ENCODE results near the gene SHH.
"Not testable (repeated sequence)": the region's sequence is repeated elsewhere in the genome, so short reads cannot be mapped to it uniquely, and the experiment has no call there.

Gene SHH

DNA sequence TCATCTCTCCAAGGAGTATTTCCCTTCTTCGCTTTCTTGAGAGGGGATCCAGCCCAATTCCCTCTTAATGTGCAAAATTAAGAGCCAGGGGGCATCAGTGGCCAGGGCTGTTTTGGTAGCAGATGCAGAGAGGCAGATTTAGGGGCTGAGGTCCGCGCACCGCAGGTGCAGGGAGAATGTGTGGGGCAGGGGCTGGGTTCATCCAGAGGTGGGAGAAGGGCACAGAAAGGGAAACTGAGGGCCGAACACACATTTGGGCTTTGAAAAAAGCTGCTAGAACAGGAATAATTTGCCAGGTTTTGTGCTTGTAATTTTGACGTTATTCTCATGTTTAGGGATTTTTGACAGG, 6.5 kb upstream of the SHH start:
- H3K36me3 Mint-ChIP-seq (ENCODE audit: low read depth) = no peaks in the 10 kb centered on the region
- H3K9me3 Mint-ChIP-seq = no peaks in the 10 kb centered on the region
- peaks cover 4% of the 10 kb centered on the region for H3K4me1 Mint-ChIP-seq (ENCODE audit: low read depth)
- peaks cover 17% of the 10 kb centered on the region for H3K27me3 Mint-ChIP-seq (ENCODE audit: low read depth)
- no peak overlapping the region for H3K4me3 Mint-ChIP-seq
- no peak overlapping the region for H3K27ac Mint-ChIP-seq

DNA sequence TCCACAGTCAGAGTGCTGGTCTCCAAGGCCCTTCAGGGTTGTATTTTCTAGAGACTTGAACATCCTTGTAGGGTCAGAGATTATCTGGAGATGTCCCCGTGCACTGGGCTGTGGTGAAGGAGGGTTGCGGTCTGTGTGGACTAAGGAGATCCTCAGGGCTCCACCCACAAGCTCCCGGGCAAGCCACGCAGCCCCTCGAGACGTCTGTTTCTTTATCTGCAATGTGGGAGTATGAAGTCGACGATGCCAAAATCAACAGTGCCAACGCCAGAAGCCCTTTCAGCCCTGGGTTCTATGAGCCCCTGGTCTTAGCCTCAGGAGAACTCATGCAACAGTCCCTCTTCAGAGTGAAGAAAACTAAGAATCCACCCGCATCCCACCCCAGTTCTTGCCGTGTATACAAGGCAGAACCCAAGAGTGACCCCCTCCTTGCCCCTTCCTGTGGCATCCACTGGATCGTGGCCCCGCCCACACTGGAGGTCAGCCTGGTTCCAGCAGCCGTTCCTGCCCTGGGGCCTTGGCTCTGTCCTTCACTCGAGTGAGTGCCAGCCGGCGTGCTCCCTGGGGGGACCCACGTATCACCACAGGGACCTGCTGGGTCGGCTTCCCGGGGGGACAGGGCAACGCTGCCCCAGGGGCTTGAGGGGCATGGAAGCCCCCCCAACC, 6.0 kb upstream of the SHH start:
- peaks cover 22% of the 10 kb centered on the region for H3K27me3 Mint-ChIP-seq (ENCODE audit: low read depth)
- no peaks in the 10 kb centered on the region for H3K9me3 Mint-ChIP-seq
- no peak overlapping the region for H3K27ac Mint-ChIP-seq
- no peaks in the 10 kb centered on the region for H3K36me3 Mint-ChIP-seq (ENCODE audit: low read depth)
- no peak overlapping the region for H3K4me3 Mint-ChIP-seq
- peaks cover 4% of the 10 kb centered on the region for H3K4me1 Mint-ChIP-seq (ENCODE audit: low read depth)

DNA sequence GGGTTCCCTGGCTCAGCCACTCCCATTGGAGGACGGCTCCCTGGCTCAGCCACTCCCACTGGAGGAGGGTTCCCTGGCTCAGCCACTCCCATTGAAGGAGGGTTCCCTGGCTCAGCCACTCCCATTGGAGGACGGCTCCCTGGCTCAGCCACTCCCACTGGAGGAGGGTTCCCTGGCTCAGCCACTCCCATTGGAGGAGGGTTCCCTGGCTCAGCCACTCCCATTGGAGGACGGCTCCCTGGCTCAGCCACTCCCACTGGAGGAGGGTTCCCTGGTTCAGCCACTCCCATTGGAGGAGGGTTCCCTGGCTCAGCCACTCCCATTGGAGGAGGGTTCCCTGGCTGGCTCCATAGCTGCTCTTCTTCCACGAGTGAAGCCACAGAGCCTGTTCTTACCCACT, 5.3 kb upstream of the SHH start:
- H3K36me3 Mint-ChIP-seq (ENCODE audit: low read depth); H3K9me3 Mint-ChIP-seq; H3K4me3 Mint-ChIP-seq; H3K4me1 Mint-ChIP-seq (ENCODE audit: low read depth); H3K27ac Mint-ChIP-seq: not testable (repeated sequence)
- H3K27me3 Mint-ChIP-seq (ENCODE audit: low read depth) = peaks cover 30% of the 10 kb centered on the region

DNA sequence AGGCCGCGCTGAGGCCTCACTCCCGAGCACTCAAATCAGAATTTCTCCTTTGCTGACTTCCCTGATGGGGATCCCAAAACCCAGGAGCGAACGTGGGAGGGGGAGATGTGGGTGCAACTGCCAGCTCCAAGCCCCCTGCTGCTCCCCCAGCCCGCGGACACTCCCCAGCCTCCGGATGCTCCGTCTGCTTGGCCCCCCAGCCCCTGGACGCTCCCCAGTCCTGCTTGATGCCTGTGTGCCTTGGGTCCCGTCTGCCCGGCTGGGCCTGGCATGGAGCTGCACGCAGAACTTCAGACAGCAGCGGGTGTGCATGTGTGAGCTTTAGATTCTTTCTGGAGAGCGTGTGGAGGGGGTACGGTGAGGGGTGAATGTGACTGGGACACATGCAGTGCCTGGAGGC, 4.7 kb upstream of the SHH start:
- H3K27me3 Mint-ChIP-seq (ENCODE audit: low read depth) = peaks cover 35% of the 10 kb centered on the region

DNA sequence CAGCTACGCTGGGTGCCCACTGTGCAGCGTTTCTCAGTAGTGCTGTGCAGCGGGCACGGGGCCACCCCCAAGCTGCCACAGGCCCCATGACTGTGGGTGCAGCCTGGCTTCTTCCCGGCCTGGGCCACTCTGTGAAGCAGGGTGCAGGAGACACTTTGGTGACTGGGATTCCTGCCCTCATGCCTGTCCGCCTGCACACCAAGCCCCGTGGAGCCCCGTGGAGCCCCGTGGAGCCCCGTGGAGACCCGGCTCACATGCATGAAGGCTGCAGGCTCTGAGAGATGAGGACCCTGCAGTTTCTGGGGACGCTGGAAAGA, 3.9 kb upstream of the SHH start:
- Mint-ChIP-seq H3K4me1 (ENCODE audit: low read depth) (peaks cover 12% of the 10 kb centered on the region), H3K27ac (no peak overlapping the region), H3K36me3 (ENCODE audit: low read depth) (no peaks in the 10 kb centered on the region), H3K27me3 (ENCODE audit: low read depth) (peaks cover 43% of the 10 kb centered on the region), H3K9me3 (no peaks in the 10 kb centered on the region), H3K4me3 (no peak overlapping the region)

More for the DNA sequence above, 4.7 kb upstream of the SHH start:
- H3K27ac Mint-ChIP-seq = no peak overlapping the region
- peaks cover 7% of the 10 kb centered on the region for H3K4me1 Mint-ChIP-seq (ENCODE audit: low read depth)
- H3K9me3 Mint-ChIP-seq = no peaks in the 10 kb centered on the region
- no peak overlapping the region for H3K4me3 Mint-ChIP-seq
- H3K36me3 Mint-ChIP-seq (ENCODE audit: low read depth) = no peaks in the 10 kb centered on the region

DNA sequence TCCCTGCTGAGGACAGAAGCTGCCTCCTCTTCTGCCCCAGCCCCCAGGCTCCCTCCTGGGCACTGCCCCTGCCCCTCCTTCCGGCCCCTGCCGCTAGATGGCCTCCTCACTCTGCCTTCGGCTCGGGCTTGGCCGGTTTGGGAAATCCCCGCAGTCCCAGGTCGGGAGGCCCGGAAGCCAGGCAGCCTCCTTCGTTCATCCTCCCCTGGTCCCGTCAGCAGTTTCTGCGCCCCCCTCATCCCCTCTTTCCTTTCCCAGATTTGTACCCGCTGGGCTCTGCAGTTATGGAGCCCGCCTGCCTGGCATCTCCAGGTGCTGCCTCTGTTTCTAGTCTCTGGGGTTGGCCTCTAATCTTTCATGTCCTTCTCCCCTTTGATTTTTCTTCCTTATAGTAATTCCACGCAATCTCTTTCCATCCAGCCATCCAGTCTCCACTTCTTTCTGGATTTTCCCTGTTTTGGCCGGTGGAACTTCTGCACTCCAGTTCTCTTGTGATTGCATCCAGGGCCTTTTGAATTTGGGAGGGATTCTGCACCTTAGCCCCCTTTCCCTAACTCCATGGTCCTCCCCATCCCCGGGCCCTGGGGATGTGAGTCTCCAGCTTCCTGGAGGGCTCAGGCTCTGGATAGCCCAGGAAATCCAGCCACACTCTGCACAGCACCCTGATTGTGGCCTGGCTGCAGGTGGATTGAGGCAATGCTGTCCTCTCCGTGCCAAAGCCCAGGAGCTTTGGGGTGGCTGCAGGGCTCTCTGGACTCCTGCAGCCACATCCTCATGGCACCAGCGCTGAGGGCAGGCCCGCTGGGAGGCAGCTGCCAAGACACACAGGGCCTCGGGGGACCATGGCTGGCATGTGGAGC, 3.3 kb upstream of the SHH start:
- Mint-ChIP-seq H3K27me3 (ENCODE audit: low read depth) (peaks cover 49% of the 10 kb centered on the region), H3K4me1 (ENCODE audit: low read depth) (peaks cover 12% of the 10 kb centered on the region), H3K9me3 (no peaks in the 10 kb centered on the region), H3K4me3 (no peak overlapping the region), H3K36me3 (ENCODE audit: low read depth) (no peaks in the 10 kb centered on the region), H3K27ac (no peak overlapping the region)

DNA sequence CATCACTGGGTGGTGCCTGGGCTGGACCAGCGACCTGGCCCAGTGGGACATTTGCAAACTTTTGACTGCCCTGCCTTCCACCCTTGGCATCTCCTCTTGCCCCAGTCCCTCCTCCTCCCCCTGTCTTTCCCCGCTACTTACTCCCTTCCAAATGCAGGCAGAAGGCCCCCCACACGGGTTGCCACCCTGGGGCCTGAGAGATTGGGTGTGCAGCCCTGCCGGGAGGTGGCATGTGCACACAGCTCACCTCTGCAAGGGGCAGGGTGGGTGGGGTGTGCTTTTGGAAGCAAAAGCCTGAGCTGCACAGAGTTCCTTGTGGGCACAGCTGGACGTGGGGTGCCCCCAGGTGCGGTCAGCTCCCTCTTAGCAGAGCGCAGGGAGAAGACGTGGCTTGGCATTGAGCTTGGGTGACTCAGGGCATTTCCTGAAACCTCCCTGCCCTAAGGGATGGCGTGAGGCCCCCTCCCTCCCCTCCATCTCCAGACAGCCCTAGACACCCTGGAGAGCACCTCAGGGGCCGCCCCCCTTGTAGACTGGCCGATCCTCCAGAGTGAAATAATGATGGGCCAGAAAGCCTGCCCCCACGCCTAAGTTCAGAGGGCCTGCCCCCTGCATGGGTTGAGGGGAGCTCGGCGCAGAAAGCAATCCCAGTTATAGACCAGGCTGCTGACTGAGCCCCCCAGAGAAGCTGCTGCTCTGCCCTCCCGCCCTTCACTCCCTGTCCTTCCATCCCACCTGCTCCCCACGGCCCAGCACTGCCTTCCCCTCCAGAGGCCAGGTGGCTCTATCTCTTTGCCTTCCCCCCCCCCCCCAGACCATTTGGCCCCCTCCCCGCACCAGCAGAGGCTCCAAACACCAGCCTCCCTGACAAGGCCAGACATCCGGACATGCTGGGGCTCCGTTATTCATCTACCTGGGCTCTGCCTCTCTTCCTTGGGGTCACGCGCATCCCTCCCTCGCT, 2.3 kb upstream of the SHH start:
- Mint-ChIP-seq H3K27ac (no peak overlapping the region), H3K9me3 (no peaks in the 10 kb centered on the region), H3K4me1 (ENCODE audit: low read depth) (peaks cover 12% of the 10 kb centered on the region), H3K4me3 (no peak overlapping the region), H3K27me3 (ENCODE audit: low read depth) (peaks cover 53% of the 10 kb centered on the region), H3K36me3 (ENCODE audit: low read depth) (no peaks in the 10 kb centered on the region)

DNA sequence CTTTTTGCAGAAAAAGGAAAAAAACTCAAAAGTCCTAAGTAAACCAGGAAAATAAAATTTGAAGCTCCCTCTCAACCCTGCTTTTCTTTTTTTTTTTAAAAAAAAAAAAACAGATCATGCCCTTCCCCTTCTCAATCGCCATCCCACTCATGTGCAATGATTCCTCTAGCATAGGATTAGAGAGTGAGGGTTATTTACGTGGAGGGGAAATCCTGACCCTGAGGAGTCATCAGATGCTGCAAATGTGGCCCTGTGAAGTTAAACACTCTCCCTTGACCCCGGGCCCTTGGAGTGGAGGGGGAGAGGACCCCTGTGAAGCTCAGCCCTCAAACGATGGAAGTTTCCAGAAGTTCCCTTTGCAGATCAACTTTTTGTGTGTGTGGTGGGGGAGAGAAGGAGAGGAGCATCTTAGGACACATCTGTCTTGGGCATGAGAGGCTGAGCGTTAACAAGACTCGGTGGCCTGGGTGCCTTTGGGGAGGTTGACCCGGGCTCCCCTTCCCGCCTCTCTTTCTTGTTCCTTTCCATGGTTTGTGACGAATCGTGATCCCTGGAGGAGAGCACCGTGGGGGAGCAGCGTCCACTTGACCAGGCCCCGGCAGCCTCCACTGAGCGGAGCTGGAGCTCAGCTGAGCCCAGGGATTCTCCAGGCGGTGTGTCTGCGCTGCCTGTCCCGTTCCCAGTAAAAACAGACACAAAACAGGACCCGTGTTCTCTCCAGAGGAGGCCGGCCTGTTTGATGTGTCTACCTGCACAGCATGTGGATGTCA, 1.5 kb upstream of the SHH start:
- Mint-ChIP-seq H3K9me3 (no peaks in the 10 kb centered on the region), H3K4me1 (ENCODE audit: low read depth) (peaks cover 12% of the 10 kb centered on the region), H3K36me3 (ENCODE audit: low read depth) (no peaks in the 10 kb centered on the region), H3K27me3 (ENCODE audit: low read depth) (peaks cover 62% of the 10 kb centered on the region), H3K4me3 (no peak overlapping the region), H3K27ac (no peak overlapping the region)

DNA sequence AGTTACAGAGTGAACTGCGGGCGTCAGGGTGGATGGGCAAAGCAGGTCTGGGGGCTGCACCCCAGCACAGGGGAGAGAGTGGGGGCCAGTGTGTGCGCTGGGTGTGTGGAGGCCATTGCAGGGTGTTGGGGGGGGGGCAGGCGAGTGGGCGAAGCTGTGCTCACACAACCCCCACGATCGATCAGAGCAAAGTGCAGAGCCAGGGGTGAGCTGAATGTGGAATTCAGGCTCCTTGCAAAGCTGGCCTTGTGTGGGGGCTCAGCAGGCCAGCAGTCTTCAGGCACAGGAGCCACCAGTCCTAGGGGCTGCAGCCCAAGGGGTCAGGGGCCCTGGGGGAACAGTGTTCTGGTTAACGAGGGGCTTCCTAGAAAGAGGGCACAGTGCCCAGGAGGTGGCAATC, 862 bp upstream of the SHH start:
- Mint-ChIP-seq H3K9me3 (no peaks in the 10 kb centered on the region), H3K4me3 (no peak overlapping the region), H3K27ac (no peak overlapping the region), H3K27me3 (ENCODE audit: low read depth) (peaks cover 63% of the 10 kb centered on the region), H3K4me1 (ENCODE audit: low read depth) (peaks cover 12% of the 10 kb centered on the region), H3K36me3 (ENCODE audit: low read depth) (no peaks in the 10 kb centered on the region)

DNA sequence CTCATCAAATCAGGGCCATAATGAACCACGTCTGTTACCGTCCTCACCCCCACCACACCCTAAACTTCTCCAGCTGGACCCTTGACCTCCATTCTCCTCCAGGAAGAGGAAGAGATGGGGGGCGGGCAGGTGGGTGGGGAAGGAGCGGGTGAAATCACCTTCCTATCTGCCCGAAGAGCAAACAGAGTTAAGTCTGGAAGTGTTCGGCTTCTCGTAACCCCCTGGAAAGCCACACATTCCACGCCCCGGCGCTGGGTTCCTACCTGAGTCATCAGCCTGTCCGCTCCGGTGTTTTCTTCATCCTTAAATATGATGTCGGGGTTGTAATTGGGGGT, 736 bp downstream of the SHH start:
- no peak overlapping the region for H3K4me3 Mint-ChIP-seq

DNA sequence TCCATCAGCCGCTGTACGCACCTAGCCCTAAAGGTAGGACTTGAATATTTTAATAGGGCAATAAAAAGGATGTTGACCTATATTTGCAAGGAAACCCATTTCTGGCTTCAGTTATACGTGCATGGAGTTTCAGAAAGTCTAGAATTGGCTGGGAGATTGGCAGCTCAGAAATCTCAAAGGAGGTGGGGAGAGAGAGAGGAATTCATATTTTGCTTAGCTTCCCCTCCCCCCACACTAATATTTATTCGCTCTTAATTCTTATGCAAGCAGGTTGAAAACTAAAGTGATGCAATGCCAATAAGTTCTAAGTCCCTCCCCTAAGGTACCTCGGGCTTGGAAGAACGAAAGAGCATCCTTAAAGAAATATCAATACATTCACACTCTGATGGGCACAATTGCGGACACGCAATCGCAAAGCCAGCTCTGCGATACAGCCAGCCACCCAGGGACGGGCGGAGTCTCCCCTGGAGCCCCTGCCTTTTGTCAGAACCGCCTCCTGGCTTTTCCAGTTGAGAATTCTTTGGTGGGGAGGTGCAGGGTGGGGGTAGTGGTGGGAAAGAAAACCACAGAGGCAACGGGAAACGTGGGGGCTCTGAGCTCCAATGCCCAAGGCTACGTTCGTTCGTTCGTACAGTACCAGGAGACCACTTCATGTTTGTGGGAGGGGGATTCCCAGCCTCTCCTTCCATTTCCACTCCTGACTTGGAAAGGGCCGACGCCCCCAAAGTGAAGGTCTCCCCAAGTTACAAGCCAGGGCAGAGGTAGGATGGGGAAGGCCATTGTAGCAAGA, 1.3 kb downstream of the SHH start:
- Mint-ChIP-seq H3K27ac (no peak overlapping the region), H3K4me3 (no peak overlapping the region), H3K36me3 (ENCODE audit: low read depth) (no peaks in the 10 kb centered on the region), H3K4me1 (ENCODE audit: low read depth) (peaks cover 15% of the 10 kb centered on the region), H3K9me3 (no peaks in the 10 kb centered on the region), H3K27me3 (ENCODE audit: low read depth) (peaks cover 80% of the 10 kb centered on the region)

More for the DNA sequence above, 736 bp downstream of the SHH start:
- H3K27ac Mint-ChIP-seq = no peak overlapping the region
- H3K27me3 Mint-ChIP-seq (ENCODE audit: low read depth) = peaks cover 78% of the 10 kb centered on the region
- H3K36me3 Mint-ChIP-seq (ENCODE audit: low read depth) = no peaks in the 10 kb centered on the region
- H3K4me1 Mint-ChIP-seq (ENCODE audit: low read depth) = peaks cover 15% of the 10 kb centered on the region
- H3K9me3 Mint-ChIP-seq = no peaks in the 10 kb centered on the region

DNA sequence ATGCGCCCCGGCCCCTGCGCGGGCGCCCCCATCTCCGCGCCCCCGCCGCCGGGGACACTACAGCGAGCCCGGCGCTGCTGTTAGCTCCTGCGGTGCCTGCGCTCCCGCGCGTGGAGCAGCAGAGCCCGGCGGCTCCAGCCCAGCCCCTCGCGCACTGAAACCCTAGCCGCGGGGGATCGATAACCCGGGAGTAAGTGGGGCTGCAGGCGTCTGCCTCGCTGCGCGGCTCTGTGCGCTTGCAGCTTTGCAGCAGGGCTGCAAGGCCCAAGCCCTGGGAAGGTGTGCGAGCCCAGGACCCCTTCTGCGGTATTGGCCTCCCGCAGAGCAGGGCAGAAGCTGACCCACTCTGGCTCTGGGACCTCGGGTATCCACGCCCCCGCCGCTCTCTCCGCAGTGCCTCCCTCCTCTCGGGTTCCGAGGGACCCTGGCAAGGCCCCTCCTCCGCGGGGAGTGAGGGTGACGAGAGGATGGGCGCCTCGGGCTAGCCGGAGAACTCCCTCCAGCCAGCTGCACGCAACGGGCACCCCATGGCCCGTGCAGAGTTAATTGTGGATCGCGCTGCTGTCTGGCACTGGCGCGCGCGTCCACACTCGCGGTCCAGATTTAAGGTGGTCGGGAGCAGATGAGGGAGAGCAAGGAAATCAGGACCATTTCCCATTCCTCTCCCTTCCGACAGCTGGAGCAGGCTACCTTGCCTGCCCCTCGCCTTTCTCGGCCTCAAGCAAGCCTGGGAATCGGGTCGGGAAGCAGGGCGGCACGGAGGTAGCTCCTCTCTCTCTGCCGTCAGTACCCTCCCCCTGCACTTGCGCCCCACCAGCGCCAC, 2.1 kb downstream of the SHH start:
- Mint-ChIP-seq H3K27me3 (ENCODE audit: low read depth) (peaks cover 76% of the 10 kb centered on the region), H3K4me1 (ENCODE audit: low read depth) (peaks cover 13% of the 10 kb centered on the region), H3K9me3 (no peaks in the 10 kb centered on the region), H3K27ac (no peak overlapping the region), H3K4me3 (no peak overlapping the region), H3K36me3 (ENCODE audit: low read depth) (no peaks in the 10 kb centered on the region)

DNA sequence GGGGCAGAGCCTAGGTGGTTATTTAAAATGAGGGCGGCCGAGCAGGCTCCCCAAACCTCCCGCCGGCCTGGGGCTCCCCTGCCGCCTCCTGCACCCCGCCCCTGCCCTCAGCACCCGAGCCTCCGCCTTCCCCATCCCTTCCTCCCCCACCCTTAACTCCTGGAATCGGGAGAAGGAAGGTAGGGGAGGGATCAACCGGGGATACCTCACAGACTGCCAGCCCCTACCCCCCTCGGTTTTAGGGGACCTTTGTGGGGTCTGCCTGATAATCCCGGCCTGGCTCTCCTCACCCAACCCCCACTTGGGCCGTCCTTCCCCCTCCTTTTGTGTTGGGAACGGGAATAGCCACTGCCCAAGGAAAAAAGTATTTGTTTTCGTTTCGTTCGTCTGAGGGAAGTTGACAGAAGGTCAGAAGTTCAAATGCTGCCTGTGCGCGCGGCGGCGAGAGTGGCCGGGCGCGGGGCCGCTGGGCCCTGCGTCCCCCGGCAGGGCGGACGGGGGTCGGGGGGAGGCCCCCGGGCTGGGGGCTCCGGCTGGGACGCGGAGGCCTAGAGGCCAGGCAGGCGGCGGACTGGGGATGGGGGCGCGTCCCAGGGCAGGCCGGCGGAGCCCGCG, 2.8 kb downstream of the SHH start:
- Mint-ChIP-seq H3K9me3 (no peaks in the 10 kb centered on the region), H3K4me1 (ENCODE audit: low read depth) (peaks cover 14% of the 10 kb centered on the region), H3K4me3 (no peak overlapping the region), H3K27me3 (ENCODE audit: low read depth) (peaks cover 80% of the 10 kb centered on the region), H3K36me3 (ENCODE audit: low read depth) (no peaks in the 10 kb centered on the region), H3K27ac (peak overlapping the region; percentile 57)

All from T-helper 1 cell treated with Interleukin-12 subunit alpha and Interleukin-12 subunit beta and Interleukin-4 antibody, amounts not matched to agents 30 μg/mL and 1 μg/mL, for 36 hours (primary cell).